ENCODE data around the gene MBOAT1.

- TF ChIP-seq, protein P1, sequence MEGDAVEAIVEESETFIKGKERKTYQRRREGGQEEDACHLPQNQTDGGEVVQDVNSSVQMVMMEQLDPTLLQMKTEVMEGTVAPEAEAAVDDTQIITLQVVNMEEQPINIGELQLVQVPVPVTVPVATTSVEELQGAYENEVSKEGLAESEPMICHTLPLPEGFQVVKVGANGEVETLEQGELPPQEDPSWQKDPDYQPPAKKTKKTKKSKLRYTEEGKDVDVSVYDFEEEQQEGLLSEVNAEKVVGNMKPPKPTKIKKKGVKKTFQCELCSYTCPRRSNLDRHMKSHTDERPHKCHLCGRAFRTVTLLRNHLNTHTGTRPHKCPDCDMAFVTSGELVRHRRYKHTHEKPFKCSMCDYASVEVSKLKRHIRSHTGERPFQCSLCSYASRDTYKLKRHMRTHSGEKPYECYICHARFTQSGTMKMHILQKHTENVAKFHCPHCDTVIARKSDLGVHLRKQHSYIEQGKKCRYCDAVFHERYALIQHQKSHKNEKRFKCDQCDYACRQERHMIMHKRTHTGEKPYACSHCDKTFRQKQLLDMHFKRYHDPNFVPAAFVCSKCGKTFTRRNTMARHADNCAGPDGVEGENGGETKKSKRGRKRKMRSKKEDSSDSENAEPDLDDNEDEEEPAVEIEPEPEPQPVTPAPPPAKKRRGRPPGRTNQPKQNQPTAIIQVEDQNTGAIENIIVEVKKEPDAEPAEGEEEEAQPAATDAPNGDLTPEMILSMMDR (conservative IDR thresholded peaks at IDR 0.05; ENCODE audit: low read depth, low read length): no peak
- TF ChIP-seq EZH2 (IDR thresholded peaks at IDR 0.05; ENCODE audit: borderline replicate concordance, low read depth, low read length, poor library complexity, severe bottlenecking): no peak
Observed at GRCh38 chr6:20119485-20119884, 92.8 kb downstream of the MBOAT1 start.

Measured in A673 (cell line).